Activated naive CD4-positive, alpha-beta T cell treated with Interleukin-2 at 50 U/mL for 16 hours (primary cell): ENCODE data around the gene RNASE4.
A peak's percentile ranks its signal among the peaks of the same experiment; 100 is the strongest.

ENCODE experiments used
- DNase-seq: peaks from one replicate; pipeline ENCODE4 v3.0.0-alpha.2; 2020

RNASE4 gene

GRCh38 chr14:20676072-20676471 is 8.3 kb upstream of the RNASE4 start:
- no peak for DNase-seq

GRCh38 chr14:20679907-20680306 is 4.5 kb upstream of the RNASE4 start:
- no peak for DNase-seq

DNA sequence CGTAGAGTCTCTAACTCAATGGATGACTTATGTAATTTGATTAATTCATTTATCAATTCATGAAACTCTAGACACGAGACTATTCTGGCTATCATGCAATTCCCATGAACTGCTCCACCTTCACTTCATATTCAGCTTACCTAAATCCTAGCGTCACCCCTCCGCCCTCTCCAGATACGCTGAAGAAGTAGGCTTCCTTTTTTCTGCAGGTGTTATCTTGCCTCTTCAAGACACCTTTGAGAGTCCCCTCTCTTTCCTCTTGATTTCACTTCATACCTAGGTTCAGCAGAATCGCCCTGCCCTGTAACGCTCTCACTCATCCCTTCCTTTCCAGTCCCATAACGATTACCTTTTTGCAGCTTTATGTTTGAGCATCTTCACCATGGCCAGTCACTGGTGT is 4.0 kb upstream of the RNASE4 start:
- no peak for DNase-seq

GRCh38 chr14:20680843-20681347 is 3.5 kb upstream of the RNASE4 start:
- DNase-seq: no peak

DNA sequence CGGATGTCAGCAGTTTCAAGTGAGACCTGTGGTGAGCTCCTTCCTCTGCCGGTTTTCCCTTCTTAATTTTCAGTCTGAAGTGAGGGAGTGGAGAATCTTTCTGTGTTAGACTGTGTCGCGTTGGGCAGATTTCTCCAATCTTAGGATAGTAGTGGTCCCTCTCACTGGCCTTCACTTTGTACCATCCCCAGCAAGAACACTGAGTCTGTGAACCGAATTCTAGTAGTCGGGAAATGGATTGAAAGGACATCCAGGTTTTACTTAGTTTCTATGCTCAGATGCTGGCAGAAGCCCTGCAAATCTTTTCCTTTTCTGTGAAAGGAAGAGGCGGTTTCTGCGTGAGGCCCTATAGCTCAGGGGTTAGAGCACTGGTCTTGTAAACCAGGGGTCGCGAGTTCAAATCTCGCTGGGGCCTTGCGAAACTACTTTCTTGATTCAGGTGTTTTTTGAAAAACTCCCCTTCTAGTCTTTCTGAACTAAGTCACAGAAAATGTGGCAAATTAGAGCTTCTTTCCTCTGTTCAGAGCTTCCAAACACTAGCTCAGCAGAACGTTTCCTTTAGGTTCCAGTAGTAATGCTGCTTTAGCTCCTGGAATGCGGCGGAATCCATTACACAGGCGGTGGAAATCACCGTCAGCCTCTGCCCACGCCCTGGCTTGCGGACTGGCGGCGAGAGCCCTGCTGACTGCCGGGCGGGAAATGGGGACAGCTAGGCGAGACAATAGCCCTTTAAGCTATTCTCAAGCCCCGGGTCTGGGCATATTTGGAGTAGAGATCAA is 2.8 kb upstream of the RNASE4 start:
- DNase-seq: peak; percentile 88

GRCh38 chr14:20682127-20682434 is 2.3 kb upstream of the RNASE4 start:
- no peak for DNase-seq

DNA sequence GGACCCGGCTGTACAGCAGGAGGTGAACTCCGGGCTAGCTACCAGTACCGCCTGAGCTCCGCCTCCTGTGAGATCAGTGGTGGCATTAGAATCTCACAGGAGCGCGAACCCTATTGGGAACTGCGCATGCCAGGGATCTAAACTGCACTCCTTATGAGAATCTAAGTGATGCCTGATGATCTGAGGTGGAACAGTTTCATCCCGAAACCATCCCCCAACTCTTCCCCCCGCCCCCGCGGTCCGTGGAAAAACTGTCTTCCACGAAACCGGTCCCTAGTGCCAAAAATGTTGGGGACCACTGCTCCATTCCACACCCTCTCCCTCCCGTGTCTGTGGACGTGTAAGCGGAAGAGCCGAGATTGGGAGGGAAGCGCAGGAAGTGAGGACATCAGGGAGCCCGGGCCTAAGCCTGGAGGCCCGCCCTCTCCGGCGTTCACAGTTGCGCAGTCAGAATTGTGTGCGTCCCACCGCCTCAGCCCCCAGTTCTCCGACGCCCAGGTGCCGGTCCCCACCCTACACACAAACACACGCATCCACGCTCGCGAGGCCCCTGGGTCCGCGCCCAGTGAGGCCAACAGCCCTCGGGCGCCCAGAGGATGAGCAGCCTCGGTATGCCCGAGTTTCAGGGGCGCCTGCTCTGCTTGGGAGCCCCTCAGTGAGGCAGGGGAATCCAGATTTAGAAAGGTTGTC is 1.8 kb upstream of the RNASE4 start:
- DNase-seq: peak; percentile 82

GRCh38 chr14:20683125-20683890 is 1.1 kb upstream of the RNASE4 start:
- peak; percentile 81 for DNase-seq

DNA sequence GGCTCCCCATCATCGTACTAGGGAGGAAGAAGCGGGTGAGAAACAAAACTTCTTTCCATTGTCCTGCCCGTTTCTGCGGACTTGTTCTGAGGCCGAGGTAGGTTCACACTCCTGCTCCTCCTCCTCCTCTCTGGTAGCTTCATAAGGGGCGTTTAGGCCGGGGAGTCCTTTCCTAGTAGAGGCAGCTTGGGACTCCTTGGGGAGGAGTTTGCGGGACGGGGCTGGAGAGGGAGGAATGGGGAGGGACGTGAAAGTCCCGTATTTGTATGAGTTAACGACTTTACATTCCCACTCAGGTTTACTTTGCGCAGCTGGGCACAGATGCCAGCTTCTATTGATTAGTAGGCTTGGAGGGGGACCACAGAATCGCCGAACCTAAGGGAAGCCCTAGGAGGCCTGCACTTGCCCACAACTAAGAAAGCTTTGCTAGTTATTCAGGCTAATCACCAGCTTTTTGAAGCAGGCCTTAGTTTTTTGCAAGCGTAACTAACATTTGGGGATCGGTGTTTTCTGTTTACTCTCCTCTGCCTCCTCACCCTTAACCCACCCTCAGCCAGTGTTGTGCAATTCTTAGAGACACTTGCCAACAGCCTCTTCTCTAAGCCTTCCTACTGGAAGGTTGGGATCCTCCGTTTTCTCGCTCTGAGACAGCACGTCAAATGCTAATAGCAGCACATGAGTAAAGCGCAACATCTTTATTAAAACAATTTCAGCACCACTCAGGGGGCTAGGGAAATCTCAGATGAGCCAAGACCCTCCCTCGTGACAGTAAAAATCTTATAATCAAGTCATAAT is 499 bp downstream of the RNASE4 start:
- DNase-seq: no peak

- DNase-seq: no peak
These were observed 2.2 kb downstream of the RNASE4 start for GRCh38 chr14:20686386-20687143.

DNA sequence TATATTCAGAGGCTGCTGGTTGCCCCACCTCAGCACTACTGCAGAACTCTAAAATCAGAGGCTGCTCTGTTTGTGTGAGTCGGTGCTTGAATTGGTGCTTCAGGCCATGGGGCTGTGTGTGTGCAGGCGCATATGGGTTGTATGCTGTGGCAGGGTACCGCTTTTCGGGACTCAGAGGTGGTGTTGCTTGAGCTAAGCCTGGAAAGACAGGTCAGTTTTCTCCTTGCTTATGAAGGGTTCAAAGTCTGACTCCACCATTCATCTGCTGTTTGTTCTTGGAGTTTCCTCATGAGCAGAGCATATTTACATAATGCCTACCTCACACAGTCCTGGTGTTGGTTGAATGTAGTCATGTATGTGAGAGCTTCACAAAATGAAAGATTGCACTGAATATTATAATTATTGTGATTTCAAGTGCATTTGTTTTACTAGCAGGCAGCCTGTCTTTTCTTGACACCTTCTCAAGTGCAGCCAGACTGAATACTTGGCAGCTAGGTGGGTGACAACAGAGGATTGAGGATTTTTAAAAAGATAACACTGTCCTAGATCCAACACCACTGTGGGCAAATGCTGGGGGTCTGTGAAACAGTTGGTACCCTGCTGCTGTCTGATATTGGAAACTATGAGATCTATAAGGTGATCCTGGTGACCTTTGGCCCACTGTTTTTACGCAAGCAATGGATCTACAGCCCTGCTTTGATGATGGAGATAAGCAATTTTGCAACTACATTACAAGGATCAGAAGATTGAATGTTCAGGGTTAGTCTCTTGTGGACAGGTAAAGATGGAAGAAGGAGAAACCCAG is 3.2 kb downstream of the RNASE4 start:
- no peak for DNase-seq

- DNase-seq: no peak
These were observed 3.9 kb downstream of the RNASE4 start, which contains the start of gene ANG for GRCh38 chr14:20688167-20688839. Gene ANG (plus strand): TSS chr14:20688764. CDS start chr14:20693565, 4,801 bp downstream.

DNA sequence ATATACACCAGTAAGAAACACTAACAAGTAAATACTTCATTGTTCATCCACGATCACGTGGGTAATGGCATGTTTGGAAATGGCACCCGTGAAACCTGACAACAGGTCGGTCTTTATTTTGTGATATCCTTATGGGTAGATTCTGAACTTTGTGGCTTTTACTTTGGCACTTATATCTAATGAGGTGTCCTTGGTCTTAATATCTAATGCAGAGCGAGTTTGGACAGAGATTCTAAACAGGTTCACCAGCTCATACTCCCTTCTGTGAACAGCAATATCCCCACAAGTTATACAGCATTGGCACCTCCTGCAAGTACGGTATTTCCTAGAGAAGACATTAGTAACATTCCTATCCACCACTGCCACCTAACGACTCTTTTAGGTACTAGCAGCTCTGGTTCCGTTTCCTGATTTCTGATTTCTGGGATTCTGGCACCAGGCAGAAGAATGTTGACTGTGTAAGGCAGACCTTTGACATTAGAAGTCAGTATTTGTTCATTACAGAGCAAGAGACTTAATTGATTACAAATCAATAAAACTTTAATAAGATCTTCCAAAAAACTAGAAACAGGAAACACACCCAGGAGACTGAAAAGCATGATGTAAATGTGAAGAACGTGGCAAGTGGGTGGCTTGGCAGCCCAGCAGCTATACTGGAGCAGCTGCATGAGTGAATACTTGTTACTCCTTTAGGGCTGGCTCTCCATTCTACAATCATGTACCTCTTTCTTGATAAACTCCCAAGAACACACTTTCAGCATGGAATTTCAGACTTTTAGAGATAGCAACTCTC is 6.7 kb downstream of the RNASE4 start:
- peak; percentile 21 for DNase-seq

- no peak for DNase-seq
These were observed 7.9 kb downstream of the RNASE4 start for GRCh38 chr14:20692116-20692751.

GRCh38 chr14:20696764-20697163 is 12.4 kb downstream of the RNASE4 start:
- DNase-seq: no peak

- DNase-seq: peak; percentile 67
These were observed 13.1 kb downstream of the RNASE4 start for GRCh38 chr14:20697273-20698017.

GRCh38 chr14:20698018-20698329 is 13.6 kb downstream of the RNASE4 start:
- DNase-seq: no peak

GRCh38 chr14:20698934-20699333 is 14.6 kb downstream of the RNASE4 start:
- no peak for DNase-seq

DNA sequence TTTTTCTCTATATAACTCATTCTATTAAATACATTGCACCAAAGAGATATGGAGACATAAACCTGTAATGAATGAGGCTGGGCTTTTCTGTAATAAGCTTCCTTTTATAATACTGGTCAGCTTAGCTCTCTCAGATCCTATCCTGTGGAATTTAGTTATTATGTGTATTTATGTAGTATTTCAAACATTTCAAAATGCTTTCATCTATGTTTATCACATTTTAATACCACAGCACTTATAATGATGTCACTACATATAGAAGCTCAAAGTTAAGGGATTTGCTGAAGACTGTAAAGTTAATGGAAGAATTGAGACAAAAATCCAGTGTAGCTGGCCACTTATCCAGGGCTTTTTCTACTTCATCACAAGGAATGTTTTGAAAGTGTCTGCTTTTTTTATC is 15.6 kb downstream of the RNASE4 start:
- no peak for DNase-seq
